Suprapubic skin (tissue), 3 donors: ENCODE measurements around the gene PTPRN2.

Experiments used
- CTCF ChIP-seq, 2 donors: fragments of 200-600 bp in 1 of 2; fragments of 450-650 bp in 1 of 2; sonication (generic) in 1 of 2; IDR thresholded peaks; one replicate each; pipeline ENCODE4 v1.5.1; 2016 to 2019; ENCODE audit warnings: antibody characterized with exemption in 2 of 2, mild to moderate bottlenecking in 1 of 2, moderate library complexity in 1 of 2
- POLR2A ChIP-seq, 2 donors: fragments of 450-650 bp; IDR thresholded peaks; one replicate each; pipeline ENCODE4 v1.6.1; 2017; ENCODE audit warnings: antibody characterized with exemption in 2 of 2, mild to moderate bottlenecking in 2 of 2, moderate library complexity in 2 of 2

- TF ChIP-seq POLR2A (IDR thresholded peaks at IDR 0.05) (no peak), CTCF (IDR thresholded peaks at IDR 0.05) (no peak)
Observed at GRCh38 chr7:158534598-158534997, 53.0 kb downstream of the PTPRN2 start.
